MG63 (cell line): ENCODE measurements around the gene PTPRG. TPM values are rescaled to one million over a fixed set of nuclear protein-coding genes. Genes with fewer than 3 reads are reported as not detected.

Source experiments
- DNase-seq: peaks from one replicate; pipeline ENCODE4 v3.0.0-alpha.2; 2020
- H3K27me3 ChIP-seq: fragments of 250-450 bp; sonication (Bioruptor Pico); 2 replicates; pipeline ENCODE4 v1.5.1; 2020; ENCODE audit warnings: mild to moderate bottlenecking, moderate library complexity
- H3K36me3 ChIP-seq: fragments of 250-450 bp; sonication (Bioruptor Pico); 2 replicates; pipeline ENCODE4 v1.5.1; 2020; ENCODE audit warnings: mild to moderate bottlenecking, moderate library complexity
- H3K4me3 ChIP-seq: fragments of 250-450 bp; sonication (Bioruptor Pico); 2 replicates; pipeline ENCODE4 v1.5.1; 2020; ENCODE audit warnings: mild to moderate bottlenecking, moderate library complexity
- H3K9me3 ChIP-seq: fragments of 250-450 bp; sonication (Bioruptor Pico); 2 replicates; pipeline ENCODE4 v1.5.1; 2020; ENCODE audit warnings: mild to moderate bottlenecking, moderate library complexity
- total RNA-seq: library from RNA; depleted of rRNA; stranded (reverse); fragments of >200 nt; shearing (Covaris generic); gene quantifications from 2 replicates; pipeline ENCODE4 v1.2.3, GENCODE V29; 2014; ENCODE audit warnings: low replicate concordance

Gene PTPRG
- total RNA-seq, 1 experiment from 2014 or later: 3.1 TPM

DNA sequence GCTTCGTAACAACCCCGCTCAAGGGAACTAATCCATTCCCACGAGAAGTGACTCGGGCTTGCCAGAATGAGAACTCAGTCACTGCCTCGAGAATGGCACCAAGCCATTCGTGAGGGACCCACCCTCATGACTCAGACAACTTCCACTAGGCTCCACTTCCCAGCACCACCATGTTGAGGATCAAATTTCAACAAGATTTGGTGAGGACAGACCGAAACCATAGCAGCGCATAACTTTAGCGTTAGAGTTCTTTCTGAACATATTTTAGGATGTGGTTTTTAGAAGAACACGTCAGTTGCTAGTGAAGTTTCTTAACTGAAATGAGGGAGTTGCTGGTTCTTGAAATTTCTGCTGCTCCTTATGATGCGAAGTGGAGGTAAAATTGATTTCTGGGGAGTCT, 13.5 kb downstream of the PTPRG start:
- no peaks in the 10 kb centered on the region for H3K9me3 ChIP-seq
- H3K4me3 ChIP-seq: no peak overlapping the region
- H3K27me3 ChIP-seq: no peaks in the 10 kb centered on the region
- H3K36me3 ChIP-seq: no peaks in the 10 kb centered on the region
- peak; percentile 63 for DNase-seq

- H3K27me3 ChIP-seq: no peaks in the 10 kb centered on the region
- no peaks in the 10 kb centered on the region for H3K9me3 ChIP-seq
Observed at GRCh38 chr3:61575893-61576292, 14.5 kb downstream of the PTPRG start.

DNA sequence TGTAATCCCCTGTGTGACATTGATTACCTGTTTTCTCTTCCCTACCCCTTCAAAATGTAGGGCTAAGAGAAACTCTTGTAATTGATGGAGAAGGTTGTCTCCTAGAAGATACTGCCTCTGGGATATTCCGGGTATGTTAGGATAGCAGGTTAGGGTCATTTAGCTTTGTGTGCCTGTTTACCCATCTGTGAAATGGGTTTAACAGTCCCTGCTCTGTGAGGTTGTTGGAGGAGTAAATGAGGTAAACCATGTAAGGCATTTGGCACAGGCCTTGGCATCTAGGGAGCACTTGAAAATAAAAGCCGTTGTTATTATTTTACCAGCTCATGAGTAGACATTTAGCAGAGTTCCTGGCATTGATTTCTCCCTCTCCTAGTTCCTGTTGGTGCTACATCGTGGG, 16.4 kb downstream of the PTPRG start:
- no peak for DNase-seq
- H3K9me3 ChIP-seq: no peaks in the 10 kb centered on the region
- H3K36me3 ChIP-seq: no peaks in the 10 kb centered on the region
- no peaks in the 10 kb centered on the region for H3K27me3 ChIP-seq
- no peak overlapping the region for H3K4me3 ChIP-seq

More at GRCh38 chr3:61575893-61576292, 14.5 kb downstream of the PTPRG start:
- Histone ChIP-seq H3K36me3 (no peaks in the 10 kb centered on the region), H3K4me3 (no peak overlapping the region)
- DNase-seq: no peak

DNA sequence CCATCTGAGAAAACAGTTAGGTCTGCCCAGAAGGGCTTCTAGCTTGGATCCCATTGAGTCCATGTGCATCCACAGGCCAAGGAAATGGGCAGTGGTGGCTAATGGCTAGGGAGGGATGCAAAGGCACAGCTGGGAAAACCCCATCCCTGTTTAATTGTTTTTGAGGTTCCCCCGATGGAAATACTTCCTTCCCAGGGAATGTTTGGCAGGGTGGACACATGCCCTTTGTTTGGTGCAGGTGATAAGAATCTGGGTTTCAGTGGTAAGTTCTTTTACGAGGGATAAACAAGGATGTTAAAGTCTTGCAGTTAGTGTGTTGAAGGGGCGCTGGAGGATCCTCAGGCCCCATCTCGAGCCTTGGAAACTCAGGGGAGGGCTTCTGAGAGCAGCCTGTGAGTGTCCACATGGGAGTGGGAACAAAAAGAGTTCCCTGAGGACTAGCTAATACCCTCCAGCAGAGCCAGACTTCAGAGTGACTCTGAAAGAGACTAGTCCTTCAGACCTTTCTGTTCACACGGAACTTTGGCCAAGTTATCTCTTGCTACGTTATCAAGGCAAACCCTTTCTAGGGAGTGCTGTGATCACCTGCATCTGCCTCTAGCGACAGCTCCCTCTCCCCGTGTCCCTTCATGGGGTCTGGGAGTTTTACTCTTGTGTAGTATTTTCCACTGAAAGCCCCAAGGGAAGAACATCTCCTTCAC, 17.4 kb downstream of the PTPRG start:
- Histone ChIP-seq H3K4me3 (no peak overlapping the region), H3K9me3 (no peaks in the 10 kb centered on the region), H3K36me3 (no peaks in the 10 kb centered on the region), H3K27me3 (no peaks in the 10 kb centered on the region)
- DNase-seq: no peak

DNA sequence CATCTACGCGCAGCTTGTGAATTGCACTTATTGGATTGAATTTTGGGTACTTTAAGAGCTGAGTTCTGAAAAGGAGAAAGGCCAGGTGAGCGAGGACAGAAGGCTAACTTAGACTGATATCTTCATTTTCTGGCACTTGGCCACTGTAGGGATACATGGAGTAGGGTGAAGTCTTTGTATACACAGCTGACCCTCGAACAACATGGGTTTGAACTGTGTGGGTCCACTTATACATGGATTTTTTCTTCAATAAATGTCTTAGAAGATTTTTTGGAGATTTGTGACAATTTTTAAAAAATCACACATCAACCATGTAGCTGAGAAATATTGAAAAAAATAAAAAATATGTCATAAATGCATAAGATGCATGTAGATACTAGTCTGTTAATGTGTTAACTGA, 18.3 kb downstream of the PTPRG start:
- no peak for DNase-seq
- Histone ChIP-seq H3K27me3 (no peaks in the 10 kb centered on the region), H3K4me3 (no peak overlapping the region), H3K9me3 (no peaks in the 10 kb centered on the region), H3K36me3 (no peaks in the 10 kb centered on the region)

DNA sequence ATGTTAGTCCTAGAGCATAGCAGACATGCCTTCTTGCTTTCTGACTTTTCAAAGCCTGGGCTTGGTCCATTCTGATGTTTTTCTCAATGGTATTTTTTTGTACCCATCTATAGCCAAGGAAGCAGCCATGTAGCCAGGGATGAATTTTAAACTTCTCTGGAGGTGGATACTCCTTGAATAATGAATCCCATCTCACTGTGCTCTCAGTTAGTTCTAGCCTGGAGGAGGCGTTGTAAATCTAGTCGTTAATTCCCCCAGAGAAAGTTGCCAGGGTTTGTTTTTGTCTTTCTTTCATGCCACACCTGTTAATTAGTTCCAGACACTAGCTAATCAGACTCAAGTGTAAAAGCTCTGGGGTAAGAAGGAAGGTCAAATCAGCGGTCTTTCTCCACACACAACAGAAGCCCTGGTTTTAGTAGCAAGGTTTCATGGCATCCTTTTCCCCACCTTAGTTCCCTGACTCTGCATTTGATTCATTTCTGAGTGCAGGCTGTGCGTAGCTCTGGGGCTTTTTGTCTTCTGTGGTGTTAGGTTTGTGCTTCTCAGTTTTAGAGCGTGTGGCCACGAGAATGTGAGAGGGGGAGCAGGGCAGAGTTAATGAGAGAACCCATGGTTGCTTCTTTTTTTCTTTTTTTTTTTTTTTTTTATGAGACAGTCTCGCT, 19.7 kb downstream of the PTPRG start:
- Histone ChIP-seq H3K9me3 (no peaks in the 10 kb centered on the region), H3K36me3 (no peaks in the 10 kb centered on the region), H3K27me3 (no peaks in the 10 kb centered on the region), H3K4me3 (no peak overlapping the region)
- no peak for DNase-seq

DNA sequence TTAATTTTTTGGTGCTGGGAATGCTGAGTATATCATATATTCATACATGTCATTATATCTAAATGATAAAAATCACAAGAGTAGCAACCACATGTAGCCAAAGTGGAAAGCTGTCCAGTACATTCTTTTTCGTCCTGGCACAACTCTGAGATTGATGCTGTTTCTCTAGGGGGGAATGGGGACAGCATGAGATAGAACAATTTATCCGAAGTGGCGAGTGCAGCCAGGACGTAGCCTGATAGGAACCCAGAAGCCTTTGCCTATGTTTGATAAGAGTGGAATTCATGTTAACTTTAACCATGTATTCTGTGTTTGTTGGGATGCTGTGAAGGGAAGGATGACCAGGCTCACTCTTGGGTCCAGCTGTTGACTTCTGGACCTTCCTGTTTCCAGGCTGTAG, 20.9 kb downstream of the PTPRG start:
- H3K36me3 ChIP-seq: no peaks in the 10 kb centered on the region
- no peak overlapping the region for H3K4me3 ChIP-seq
- no peak for DNase-seq
- no peaks in the 10 kb centered on the region for H3K27me3 ChIP-seq
- H3K9me3 ChIP-seq: no peaks in the 10 kb centered on the region

GRCh38 chr3:61582846-61583245, 21.5 kb downstream of the PTPRG start:
- no peak for DNase-seq
- Histone ChIP-seq H3K4me3 (no peak overlapping the region), H3K9me3 (no peaks in the 10 kb centered on the region), H3K36me3 (no peaks in the 10 kb centered on the region), H3K27me3 (no peaks in the 10 kb centered on the region)

DNA sequence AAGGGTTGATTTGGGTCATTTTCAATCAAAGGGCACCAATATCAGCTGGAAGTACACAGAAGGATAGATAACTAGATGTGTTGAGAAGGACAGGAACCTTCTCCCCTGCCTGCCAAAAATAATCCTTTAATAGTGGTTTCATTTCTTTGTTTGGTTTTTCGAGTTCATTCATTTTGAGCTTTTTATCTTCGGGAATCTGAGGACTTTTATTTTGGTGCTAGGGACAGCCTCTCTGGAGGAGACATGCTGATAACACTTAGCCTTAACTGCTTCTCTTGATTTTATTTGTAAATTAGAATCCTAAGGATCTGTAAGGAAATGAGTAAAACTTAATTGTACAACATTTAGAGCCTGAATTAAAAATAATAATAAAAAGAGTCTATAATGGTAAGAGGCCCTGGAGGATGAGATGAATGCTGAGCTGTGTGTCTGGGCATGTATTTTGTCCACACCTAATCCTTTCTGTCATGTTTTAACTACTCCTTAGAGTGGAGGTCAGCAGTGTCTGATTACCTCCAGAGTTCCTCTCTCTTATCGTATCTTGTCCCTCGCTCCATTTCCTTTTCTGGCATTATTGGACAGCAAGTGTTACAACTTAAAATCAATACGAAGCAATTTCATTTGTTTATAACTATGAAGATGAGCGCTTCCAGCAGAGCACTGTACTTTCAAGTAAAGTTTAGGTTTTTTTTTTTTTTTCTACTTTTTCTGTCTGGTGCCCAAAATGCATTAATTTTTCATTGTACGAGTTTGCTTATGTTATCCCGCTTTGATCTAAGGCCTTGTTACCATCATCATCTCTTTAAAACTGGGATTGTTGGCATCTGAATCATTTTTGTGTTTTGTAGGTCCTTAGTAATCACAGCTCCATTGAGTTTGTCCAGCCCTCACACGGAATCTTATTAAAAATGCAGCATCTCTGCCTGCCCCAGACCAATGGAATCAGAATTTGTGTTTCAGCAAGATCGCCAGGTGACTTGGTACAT, 22.8 kb downstream of the PTPRG start:
- no peaks in the 10 kb centered on the region for H3K9me3 ChIP-seq
- no peak for DNase-seq
- H3K4me3 ChIP-seq: no peak overlapping the region
- no peaks in the 10 kb centered on the region for H3K36me3 ChIP-seq
- no peaks in the 10 kb centered on the region for H3K27me3 ChIP-seq

DNA sequence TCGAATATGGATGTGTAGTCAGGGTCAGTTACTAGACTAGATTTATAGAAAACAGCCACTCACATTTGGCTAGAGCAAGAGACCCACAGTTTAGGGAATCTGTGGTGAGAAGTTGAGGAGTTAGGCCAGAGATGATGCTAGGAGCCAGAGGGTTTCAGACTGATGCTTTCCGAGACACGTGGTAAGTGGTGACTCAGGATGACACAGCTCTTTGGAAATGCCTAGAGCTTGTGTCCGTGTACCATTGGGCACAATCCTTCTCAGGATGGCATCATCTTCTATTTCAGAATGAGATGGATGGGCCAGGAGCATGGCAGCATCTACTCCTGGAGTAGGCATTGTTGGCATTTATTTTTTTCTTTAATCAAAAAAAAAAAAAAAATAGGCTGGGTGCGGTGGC, 28.5 kb downstream of the PTPRG start:
- no peaks in the 10 kb centered on the region for H3K9me3 ChIP-seq
- no peaks in the 10 kb centered on the region for H3K27me3 ChIP-seq
- H3K36me3 ChIP-seq: no peaks in the 10 kb centered on the region
- peak; percentile 62 for DNase-seq
- H3K4me3 ChIP-seq: no peak overlapping the region

DNA sequence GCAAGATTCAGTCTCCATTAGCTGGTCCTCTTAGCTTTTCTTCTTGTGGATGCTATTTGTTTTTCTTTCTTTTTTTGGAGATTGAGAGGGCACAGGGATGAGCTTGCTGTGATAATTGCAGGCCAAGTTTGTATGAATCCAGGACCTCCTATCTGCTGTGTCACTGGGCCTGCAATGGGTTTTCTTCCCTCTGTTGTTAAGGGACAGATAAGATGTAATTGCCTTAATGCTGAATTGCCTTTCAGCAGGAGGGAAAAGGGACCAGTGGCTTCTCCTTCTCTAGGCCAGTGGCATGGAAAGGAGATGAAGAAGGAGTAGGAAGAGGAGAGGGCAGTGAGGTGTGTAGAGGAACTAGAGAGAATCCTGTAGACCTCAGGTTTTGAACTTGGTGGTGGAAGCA, 29.9 kb downstream of the PTPRG start:
- Histone ChIP-seq H3K27me3 (no peaks in the 10 kb centered on the region), H3K4me3 (no peak overlapping the region), H3K36me3 (no peaks in the 10 kb centered on the region), H3K9me3 (no peaks in the 10 kb centered on the region)
- DNase-seq: no peak

DNA sequence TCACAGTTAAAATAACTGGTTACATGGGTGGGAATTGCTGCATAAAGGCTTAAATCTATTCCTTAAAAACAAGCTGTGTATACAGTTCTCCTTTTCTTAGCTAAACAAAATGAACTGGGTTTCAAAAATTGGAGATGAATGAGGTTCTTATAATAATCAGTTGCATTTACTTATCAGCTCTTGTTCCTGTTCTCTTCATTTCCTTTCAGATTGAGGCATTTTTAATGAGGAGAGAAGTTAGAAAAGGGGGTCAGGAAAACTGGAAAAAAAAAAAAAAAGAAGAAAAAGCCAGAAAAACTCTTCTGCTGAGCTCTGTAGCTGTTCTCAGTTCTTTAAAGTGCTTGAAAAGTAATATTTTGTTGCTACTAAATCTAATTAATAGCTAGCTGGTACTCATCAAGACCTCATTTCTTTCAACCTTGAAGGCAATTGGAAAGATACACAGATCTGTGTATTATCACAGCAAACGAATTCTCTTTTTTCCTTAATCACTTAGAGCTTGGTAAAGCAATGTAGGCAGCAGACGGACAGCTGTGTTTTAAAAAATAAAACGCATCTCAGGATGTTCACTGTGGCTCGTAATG, 32.2 kb downstream of the PTPRG start:
- no peak for DNase-seq
- H3K4me3 ChIP-seq: no peak overlapping the region
- H3K9me3 ChIP-seq: no peaks in the 10 kb centered on the region
- no peaks in the 10 kb centered on the region for H3K27me3 ChIP-seq
- no peaks in the 10 kb centered on the region for H3K36me3 ChIP-seq

DNA sequence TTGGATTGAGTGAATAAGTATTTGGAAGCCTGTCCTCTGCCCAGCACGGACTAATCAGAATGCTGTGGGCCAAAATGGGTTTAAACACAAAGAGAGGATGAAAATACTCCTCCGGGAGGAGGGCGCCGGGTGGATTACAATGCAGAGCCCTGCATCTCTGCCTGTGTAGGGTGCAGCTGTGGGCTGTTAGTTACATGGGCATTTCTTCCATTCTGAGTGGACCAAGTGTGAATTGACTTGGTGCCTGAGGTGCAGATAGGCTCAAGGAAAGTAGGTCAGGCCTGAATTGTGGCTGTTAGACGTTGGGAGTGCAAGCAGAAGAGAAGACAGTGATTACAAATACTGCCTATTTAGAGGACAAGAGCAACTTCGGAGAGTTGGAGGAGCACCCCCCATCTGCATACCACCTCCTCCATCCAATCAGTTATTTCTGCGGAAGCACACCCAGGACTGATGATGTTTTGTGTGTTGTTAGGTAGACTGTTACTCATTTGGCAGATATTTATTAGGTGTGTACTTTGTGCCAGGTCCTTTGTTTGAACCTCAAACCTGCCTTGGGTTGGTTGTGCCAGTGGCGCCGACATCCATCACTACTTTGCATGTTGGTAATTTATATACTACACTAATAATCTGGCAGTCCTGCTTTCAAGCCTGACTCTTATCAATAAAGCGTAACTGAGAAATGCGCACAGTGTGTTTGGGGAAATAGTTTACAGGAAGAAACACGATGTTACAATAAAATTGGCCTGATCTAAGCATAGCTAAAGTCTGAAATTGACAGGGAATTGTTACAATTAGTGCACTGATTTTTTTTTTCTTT, 33.0 kb downstream of the PTPRG start:
- DNase-seq: no peak
- H3K27me3 ChIP-seq: no peaks in the 10 kb centered on the region
- H3K36me3 ChIP-seq: no peaks in the 10 kb centered on the region
- H3K4me3 ChIP-seq: no peak overlapping the region
- no peaks in the 10 kb centered on the region for H3K9me3 ChIP-seq

- no peaks in the 10 kb centered on the region for H3K36me3 ChIP-seq
- no peak for DNase-seq
- no peak overlapping the region for H3K4me3 ChIP-seq
- H3K27me3 ChIP-seq: no peaks in the 10 kb centered on the region
- H3K9me3 ChIP-seq: no peaks in the 10 kb centered on the region
Observed at GRCh38 chr3:61594964-61595285, 33.6 kb downstream of the PTPRG start.

GRCh38 chr3:61595288-61595687, 33.9 kb downstream of the PTPRG start:
- Histone ChIP-seq H3K36me3 (no peaks in the 10 kb centered on the region), H3K9me3 (no peaks in the 10 kb centered on the region), H3K4me3 (no peak overlapping the region), H3K27me3 (no peaks in the 10 kb centered on the region)
- DNase-seq: no peak

DNA sequence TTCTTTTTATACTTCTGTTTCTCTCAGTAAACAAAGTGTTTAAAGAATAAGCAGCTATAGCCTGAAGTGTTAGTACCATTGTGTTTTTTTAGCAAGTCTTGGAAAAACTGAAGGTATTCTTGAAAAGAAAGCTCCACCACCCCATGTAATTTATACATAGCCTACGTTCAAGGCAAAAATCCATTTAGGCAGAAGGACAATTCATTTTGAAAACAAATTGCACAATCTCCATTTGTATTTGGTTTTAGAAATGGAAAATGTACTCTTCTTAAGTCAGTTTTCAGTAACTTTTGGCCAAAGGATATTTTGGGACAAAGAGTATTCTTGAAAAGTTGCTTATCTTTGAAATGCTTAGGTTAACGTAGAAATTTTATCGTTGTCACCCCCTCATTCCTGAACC, 34.5 kb downstream of the PTPRG start:
- Histone ChIP-seq H3K27me3 (no peaks in the 10 kb centered on the region), H3K36me3 (no peaks in the 10 kb centered on the region), H3K9me3 (no peaks in the 10 kb centered on the region), H3K4me3 (no peak overlapping the region)
- DNase-seq: no peak
